Left hindlimb (tissue), 1 donor: ENCODE data around the gene KLHDC4.
A peak's percentile ranks its signal among the peaks of the same experiment; 100 is the strongest.

ENCODE experiments used
- DNase-seq: peaks from one replicate; pipeline ENCODE4 v3.0.0-alpha.2; 2018

The KLHDC4 gene

DNA sequence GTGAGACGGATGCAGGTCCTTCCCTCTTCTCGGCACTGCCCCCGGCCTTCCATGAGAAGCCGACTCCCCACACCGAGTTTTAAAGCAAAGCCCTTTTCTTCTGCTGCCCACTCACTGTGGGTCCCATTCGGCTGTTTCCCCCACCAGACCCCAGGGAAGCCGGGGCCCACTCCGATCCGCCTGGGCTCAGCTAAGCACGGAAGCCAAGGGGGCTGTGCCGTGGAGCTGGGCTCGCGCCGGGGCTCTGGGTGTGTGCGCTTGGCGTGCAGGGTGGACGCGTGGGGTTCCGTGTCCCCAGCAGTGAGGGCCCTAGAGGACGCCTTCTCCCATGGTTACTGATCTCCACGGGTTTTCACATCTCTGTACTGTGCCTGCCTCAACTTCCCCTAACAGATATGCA, 68.5 kb downstream of the KLHDC4 start:
- DNase-seq, result no peak

DNA sequence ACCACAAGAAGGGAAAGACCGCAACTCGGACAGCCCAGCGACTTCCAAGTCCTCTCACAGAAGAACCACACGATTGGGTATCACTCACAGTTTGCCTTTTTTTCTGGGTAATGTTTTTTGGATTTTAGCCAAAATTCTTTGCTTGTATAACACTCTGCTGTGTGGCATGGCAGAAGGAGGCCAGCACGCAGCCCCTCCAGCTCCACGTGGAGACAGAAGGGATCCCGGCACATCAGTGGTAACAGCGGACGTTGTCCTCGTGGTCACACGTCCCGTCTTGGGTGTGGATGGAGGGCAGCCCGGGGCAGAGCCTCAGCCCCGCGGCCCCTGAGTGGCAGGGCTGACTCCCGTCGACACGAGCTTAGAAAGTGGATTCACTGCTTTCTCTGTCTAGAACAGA, 69.1 kb downstream of the KLHDC4 start:
- no peak for DNase-seq

DNA sequence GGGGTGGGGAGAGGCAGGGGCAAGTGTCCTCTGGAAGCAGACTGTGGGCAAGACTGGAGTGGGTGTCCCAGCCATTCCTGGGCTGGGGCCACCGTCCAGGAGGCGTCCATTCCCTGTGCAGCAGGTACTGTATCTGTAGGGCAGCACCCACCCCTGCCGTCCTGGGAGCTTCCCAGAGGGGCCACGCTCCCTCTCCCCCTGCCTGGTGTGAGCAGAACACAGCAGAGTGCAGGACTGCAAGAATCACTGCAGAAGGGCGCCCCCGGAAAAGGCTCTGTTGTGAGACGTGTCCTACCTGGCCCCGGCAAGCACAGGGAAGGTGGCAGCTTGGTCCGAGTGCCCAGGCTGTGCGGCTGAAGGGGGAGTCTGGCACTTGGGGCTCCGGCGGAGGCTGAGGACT, 70.3 kb downstream of the KLHDC4 start:
- DNase-seq, result peak; percentile 31

DNA sequence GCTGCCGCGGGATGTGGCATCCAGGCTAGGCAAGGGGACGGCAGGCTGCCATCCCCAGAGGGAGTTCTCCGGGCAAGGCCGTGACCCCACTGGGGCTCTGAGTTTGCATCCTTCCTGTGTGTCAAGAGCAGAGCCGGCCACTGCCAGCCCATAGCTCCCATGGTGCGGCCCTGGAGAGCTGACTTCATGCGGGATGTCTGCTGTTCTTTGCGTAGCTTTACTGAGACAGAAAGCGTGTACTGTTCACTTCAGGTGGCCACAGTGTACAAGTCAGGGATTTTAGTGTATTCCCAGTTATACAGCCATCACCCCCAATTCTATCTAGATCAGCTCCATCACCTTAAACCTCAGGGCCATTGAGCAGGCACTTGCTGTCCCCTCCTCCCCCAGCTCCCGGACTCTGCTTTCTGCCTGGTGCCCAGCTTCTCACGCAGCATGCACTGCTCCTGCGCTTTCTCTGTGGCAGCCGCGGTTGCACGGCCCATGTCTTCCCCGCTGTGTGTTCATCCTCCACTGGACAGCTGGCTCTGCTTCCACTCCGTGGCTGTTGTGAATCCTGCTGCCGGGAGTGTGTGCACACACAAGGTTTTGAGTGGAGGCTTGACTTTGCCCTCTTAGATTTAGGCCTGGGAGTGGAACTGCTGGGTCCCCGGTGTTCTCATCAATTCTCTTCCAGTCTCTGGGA, 71.2 kb downstream of the KLHDC4 start:
- DNase-seq, result no peak

DNA sequence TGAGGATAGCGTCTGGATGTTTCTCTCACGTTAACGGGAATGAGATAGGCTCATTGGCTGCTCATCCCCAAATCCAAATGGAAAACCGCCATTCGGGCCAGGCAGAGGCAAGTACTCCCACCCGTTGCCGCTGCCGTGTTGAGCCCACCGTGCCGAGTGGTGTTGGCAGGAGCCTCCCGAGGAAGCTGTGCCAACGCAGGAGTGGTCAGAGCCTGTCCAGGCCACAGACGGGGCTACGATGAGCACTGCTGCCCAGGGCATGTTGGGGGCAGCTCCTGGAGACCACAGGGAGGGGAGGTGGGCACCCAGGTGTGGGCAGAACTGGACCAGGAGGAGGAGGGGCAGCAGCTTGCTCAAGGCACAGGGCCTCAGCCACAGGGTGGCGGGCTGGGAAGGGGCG, 72.0 kb downstream of the KLHDC4 start:
- DNase-seq, result no peak

DNA sequence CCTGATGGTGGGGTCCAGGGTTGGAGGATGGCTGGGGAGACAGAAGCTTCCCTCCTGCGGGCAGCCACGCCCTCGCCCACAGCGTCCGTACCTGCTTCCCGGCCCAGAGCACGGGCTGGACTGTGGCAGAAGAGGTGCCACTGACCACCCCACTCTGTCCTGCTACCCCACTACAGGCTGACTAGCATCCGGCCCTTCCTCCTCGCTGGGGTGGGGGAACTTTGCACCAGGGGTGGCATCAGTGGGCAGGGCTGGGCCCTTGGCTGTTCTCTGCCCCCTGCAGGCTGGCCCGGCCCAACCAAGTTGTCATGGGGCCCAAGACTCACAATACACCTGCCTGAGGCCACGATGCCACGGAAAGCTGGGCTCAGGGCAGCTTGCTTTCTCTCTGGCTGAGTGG, 73.0 kb downstream of the KLHDC4 start:
- no peak for DNase-seq

DNA sequence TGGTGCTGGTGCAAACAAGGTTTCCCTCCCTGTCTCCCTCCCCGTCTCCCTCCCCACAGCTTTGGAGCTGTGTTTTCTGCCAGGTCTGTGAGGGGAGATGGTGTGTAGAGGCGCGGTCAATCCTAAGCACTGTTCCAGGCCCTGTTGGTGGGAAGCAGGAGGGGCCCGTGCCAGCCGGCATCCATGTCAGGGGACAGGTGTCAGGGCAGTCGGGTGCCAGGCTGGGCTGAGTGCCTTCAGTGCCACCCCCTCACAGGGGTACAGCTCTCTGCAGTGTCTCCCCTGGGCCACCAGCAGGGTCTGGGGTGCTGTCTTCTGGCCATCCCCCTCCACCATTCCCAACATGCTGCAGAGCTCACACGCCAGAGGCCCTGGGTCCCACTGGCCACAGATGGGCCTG, 73.6 kb downstream of the KLHDC4 start:
- no peak for DNase-seq

DNA sequence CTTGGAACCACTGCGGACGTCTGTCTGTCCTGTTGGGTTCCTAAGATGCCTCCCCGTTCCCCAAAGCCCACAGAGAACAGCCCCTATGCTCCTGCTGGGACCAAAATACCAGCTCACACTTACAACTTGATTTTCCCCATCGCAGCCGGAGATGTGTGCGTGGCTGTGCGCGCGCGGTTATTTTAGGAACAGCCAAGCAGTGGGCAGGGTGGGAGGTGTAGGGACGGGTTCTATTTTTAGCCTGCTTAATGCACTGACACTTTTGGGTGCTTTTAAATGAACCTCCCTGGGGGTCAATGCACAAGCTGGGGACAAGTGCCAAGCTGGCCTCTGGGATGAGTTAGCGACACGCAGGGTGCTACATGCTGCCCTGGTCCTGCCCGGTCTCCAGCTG, 74.1 kb downstream of the KLHDC4 start:
- DNase-seq, result no peak

DNA sequence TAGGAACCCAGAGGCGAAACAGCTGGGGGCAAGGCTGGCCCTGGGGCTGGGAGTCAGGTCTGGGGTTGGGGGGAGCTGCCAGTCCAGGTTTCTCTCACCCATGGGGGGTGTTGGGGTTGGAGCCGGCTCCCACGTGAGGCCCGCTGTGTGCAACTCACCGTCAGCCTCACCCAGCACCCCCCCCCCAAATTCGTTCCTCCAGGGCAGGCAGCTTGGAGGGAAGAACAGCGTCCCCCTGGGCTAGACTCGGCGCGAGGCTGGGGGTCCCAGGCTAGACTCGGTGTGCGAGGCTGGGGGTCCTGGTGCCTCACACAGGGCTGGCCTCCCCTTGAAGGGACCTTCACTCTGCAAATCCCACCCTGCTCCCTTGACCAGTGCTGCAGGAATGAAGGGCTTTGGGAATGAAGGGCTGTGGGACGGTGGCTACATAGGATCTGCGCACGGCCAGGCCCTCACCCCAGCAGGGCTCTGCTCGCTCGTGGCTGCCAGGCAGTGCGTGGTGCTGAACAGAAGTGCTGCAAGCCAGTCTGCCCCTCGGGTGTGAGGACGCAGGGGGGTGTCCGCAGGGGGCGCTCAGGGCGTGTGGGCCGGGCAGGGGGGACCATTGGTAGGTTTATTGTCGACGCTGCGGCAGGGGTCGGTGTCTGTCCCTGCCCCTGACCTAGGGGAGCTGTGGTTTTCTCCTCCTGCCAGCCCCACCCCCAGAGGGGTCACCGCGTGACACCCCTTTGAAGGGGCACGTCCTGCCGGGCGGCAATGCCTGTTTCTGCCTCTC, 74.7 kb downstream of the KLHDC4 start:
- no peak for DNase-seq

DNA sequence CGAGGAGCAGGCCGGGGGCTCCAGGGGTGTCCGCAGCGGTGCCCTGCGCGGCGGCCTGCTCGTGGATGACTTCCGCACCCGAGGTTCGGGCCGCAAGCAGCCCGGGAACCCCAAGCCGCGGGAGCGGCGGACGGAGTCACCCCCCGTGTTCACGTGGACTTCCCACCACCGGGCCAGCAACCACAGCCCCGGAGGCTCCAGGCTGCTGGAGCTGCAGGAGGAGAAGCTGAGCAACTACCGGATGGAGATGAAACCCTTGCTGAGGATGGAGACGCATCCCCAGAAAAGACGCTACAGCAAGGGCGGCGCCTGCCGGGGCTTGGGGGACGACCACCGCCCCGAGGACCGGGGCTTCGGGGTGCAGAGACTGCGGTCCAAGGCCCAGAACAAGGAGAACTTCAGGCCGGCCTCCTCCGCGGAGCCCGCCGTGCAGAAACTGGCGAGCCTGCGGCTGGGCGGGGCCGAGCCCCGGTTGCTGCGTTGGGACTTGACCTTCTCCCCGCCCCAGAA, 75.8 kb downstream of the KLHDC4 start:
- no peak for DNase-seq

DNA sequence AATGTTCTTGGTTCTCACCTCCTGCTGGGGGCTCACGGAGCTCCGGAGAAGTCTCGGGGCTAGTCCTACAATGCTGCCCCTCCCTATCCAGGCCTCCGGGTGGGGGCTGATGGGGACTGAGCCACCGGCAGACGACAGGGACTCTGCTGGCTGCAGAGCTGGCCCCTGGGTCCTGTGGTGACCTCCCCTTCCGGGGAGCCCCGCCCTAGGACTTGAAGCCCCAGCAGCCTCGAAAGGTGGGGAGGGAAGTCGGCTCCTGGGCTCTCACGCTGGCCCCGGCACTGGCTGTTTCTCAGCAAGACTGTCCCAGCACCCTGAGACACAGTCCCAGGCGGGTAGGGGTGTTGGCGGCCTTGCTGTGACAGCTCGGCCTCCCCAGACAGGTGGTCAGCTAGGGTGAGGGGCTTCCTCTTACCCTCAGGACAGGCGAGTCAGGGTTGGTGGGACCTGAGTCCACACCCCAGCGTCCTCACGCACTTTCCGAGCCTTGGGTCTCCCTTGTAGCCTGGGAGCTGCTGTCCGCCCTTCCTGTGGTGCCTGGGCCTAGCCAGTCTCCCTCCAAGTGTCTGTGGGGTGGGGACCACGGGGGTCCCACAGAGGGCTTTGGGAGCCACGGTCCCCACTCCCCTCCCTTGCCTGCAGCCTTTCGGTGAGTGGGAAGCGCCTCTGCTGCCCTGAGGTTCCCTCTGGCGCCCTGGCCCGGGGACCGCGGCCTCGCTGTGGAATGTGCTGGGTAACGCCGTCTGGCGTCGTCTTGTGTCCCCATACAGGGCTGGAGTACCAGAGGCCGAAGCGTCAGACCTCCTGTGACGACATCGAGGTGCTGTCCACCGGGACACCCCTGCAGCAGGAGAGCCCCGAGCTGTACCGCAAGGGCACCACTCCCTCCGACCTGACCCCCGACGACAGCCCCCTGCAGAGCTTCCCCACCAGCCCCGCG, 76.6 kb downstream of the KLHDC4 start:
- DNase-seq, result no peak

DNA sequence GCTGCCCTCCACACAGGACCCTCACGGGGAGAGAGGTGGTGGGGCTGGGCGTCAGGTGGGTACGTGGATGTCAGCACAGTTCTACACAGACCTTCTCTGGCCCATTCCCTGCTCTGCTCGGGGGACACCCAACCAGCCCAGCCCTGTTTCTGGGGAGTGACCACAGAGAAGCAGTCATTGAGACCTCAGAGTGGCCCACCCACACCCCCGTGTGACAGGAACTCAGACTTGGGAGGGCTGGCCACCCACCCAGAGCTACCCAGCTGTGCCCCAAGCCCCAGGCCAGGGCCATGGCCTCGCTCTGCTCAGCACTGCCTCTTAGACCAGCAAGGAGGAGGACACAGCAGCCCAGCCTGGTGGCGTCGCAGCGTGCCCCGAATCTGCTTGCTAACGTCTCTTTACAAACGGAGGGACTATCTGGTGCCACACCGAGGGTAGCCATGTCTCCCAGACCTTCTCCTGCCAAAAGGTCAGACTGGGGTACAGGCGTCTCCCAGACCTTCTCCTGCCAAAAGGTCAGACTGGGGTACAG, 77.7 kb downstream of the KLHDC4 start:
- no peak for DNase-seq

DNA sequence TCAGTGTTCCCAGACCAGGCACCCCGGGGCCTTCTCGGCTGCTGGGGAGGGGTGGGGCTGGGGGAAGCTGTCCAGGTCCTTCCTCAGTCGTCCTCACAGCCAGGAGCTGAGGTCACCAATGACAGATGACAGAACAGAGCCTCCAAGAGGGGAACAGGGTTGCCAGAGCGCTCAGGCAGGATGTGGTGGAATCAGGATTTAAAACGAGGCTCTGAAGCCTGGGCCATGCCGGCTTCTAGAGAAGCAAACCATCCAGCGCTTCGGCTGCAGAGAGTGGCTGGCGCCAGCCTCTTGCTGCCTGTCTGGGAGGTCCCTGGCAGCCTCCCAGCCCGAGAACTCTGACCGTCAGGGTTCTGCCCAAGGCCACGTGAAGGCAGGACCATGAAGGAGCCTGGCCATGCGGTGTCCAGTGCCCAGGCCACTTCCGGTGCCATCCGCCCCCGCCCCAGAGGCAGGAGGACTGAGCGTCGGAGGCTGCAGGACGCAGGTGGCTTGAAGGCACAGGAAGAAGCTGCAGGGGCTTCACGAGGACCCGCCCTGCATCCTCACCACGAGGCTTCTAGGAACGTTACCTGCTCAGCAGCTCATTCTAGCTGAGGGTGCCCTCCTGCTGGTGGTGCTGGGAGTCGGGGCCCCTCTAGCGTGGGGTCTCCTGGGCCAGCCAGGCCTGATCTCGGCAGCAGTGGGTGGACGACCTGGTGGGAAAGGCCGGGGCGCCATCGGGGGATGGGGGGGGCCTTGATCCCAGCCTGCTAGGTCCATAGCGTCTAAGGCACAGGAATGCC, 78.5 kb downstream of the KLHDC4 start:
- peak; percentile 58 for DNase-seq

DNA sequence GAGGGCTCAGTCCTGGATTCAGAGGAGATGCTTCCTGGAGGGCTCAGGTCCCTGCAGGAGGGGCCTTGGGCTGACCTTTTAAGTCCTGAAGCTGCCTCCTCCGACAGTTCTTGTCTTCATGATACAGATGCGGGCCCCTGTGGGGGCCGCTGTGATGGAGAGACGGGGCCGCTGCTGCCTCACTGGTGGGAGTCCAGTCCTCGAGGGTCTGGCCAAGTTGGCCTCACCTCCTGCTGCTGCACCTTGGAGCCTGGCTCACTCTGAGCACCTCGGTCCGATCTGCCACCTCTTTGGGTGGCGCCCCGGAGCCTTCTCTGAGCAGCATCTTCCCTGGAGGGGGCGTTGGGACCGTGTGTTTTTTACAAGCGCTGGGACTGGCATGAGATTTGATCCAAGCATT, 79.1 kb downstream of the KLHDC4 start:
- no peak for DNase-seq

DNA sequence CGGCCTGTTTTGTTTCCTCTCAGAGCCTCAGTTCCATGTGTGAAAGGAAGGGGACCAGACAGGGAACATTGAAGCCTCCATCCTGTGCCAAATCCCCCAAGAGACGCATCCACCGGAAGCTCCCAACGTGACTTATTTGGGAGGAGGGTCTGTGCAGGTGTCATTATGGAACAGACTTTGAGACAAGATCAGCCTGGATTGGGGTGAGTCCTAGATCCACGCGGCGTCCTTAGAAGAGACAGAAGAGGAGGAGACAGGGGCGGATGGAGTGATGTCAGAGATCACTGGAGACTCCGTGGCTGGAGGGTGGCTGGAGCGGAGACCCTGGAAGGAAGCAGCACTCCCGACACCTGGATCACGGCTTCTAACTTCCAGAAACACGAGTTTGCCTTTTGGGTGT, 80.0 kb downstream of the KLHDC4 start:
- no peak for DNase-seq

DNA sequence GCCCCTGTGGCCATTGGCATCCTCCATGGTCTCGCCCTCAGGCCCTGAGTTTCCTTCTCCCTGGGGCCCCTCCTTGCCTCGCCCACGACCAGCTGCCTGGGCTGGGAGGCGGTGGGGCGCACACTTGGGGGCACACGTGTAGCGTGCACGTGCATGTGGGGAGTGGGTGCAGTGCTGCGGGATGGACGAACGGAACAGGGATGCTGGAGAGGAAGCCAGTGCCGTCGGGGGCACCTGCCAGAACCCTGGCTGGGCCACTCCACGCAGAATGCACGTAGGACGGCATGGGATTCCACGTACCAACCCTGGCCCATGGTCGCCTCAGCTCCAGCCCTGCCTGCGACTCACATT, 80.4 kb downstream of the KLHDC4 start:
- no peak for DNase-seq

DNA sequence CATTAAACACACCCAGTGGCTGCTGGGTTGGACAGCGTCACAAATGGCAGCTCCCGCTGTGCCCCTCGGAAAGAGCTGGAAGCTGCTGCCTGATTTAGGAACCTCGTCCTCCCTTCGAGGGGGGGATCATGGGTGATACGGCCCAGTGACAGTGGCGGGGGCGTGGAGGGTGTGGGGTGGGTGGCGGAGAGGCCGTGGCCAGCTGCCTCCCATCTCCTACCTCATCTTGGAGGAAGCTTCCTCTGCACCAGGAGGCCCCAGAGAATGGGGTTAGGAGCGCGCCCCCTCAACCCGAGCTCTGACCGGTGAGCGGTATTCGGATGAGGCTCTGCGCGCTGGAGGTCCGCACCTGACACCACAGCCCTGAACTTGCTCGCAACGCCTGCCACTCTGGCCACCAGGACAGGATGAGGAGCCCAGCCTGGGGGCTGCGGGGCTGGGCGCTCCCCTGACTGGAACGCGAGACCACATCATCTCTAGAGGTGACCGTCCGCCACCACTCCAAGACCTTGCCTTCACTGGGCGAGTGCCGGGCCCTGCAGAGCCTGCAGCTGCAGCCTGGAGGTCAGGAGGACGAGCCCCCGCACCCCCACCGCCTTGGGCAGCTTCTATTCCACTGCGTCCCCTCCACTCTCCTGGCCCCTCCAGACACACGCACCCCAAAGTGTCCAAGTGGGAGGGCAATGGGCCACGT, 80.9 kb downstream of the KLHDC4 start:
- DNase-seq, result no peak

DNA sequence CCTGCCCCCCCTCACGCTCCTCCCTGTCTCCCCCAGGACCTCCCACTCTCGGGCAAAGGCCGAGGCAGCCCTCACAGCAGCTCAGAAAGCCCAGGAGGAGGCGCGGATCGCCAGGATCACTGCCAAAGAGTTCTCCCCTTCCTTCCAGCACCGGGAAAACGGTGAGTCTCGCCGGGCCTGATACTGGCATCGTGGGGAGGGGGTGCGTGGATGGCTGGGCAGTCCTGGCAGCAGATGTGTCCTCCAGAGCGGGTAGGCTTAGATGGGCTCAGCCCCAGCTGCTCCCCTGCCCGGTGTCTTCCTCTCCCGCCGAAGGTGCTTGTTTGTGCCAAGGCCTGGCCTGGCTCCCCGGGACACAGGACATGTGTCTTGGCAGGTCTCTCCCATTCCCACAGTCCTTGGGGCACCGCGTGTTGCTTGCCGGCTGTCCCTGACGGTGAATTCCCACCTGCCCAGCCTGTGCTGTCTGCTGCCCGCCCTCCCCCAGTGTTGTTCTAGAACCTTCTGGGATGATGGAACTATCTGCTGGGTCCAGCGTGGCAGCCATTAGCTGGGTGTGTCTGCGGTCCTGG, 81.6 kb downstream of the KLHDC4 start:
- DNase-seq, result no peak

DNA sequence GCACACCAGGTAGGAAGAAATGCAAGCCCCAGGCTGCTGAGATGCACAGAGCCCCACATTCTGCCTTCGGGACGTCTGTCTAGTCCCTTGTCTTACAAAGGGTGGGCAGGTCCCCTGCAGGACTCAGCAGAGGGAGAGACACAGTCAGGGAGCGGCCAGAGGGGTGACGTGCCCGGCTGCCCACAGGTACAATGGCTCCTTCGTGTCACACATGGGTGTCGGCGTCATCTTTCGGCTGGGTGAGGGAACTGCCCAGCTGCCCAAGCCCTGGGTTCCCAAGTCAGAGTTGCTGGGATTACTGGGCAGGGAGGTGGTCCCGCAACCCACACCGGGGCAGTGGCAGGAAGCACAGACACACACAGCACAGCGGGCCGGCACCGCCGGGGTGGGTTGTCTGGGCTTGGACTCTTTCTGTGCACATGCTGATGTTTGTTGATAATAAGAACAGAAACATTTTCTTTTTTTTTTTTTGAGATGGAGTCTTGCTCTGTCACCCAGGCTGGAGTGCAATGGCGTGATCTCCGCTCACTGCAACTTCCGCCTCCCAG, 82.9 kb downstream of the KLHDC4 start:
- DNase-seq, result no peak

DNA sequence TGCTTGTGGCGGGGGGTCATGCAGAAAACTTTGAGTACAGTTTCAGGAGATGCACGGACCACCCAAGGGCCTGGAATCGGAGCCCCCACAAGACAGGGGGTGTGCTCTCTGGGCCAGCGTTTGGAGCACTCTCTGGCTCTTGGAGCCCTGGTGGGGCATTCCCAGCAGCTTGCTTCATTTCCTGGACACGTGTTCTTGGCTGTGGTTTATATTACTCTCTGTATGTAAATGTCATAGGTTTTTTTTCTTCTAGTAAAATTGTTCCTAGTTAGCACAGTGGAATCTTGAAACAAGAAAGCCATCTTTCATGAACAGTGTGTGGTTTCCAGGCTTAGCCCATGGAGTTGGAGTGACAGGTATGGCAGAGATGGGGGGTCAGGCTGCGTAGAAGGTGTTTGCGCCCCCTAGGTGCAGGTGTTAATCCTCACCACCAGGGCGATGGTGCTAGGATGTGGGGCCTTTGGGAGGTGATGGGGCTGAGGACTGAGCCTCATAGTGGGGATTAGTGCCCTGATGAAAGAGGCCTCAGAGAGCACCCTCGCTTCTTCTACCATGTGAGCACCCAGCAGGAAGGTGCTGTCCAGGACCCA, 83.7 kb downstream of the KLHDC4 start:
- DNase-seq, result peak; percentile 57
